Prostate gland (tissue), 2 donors: ENCODE data around the gene GRIP2. TPM values are rescaled to one million over a fixed set of nuclear protein-coding genes. Genes with fewer than 3 reads are reported as not detected.

Experiments used
- DNase-seq: peaks from one replicate; pipeline ENCODE4 v3.0.0-alpha.2; 2019; ENCODE audit warnings: low spot score
- H3K27ac ChIP-seq, 2 donors: fragments of 200-600 bp; sonication (generic); 2 replicates each; pipeline ENCODE4 v1.5.1; 2017 to 2019
- H3K27me3 ChIP-seq: fragments of 200-600 bp; sonication (generic); replicated peaks from 2 replicates; pipeline ENCODE4 v1.5.1; 2019; ENCODE audit not compliant: insufficient read depth
- H3K36me3 ChIP-seq, 2 donors: fragments of 200-600 bp; sonication (generic); 1 replicate in 1 of 2; 2 replicates in 1 of 2; pipeline versions ENCODE4 v1.5.1 to v1.8.1; 2017 to 2019
- H3K4me1 ChIP-seq: fragments of 200-600 bp; sonication (generic); replicated peaks from 2 replicates; pipeline ENCODE4 v1.5.1; 2019
- H3K4me3 ChIP-seq, 2 donors: fragments of 200-600 bp; sonication (generic); 2 replicates each; pipeline ENCODE4 v1.5.1; 2017 to 2019
- H3K9me3 ChIP-seq: fragments of 200-600 bp; sonication (generic); 2 replicates; pipeline ENCODE4 v1.5.1; 2017
- CTCF ChIP-seq, 4 experiments: fragments of 200-600 bp in 2 of 4; fragments of 450-650 bp in 2 of 4; sonication (generic) in 2 of 4; IDR thresholded peaks; 1 replicate in 3 of 4; 2 replicates in 1 of 4; pipeline ENCODE4 v1.5.1; 2016 to 2019; ENCODE audit warnings: antibody characterized with exemption in 4 of 4, mild to moderate bottlenecking in 2 of 4, moderate library complexity in 2 of 4
- POLR2A ChIP-seq: fragments of 450-650 bp; IDR thresholded peaks from one replicate; pipeline ENCODE4 v1.6.1; 2016; ENCODE audit warnings: antibody characterized with exemption, mild to moderate bottlenecking
- POLR2AphosphoS5 ChIP-seq: sonication (generic); formaldehyde crosslinking; IDR thresholded peaks from one replicate; pipeline ENCODE4 v1.6.1; 2017; ENCODE audit warnings: antibody characterized with exemption
- WGBS: methylation state at CpG from one replicate; pipeline ENCODE4 v1.1.5; 2018; 5-methylcytosine and 5-hydroxymethylcytosine counted together
- intact Hi-C: fragments of 100-400 bp; cut with DNase I; formaldehyde crosslinking; loops from one replicate; pipeline ENCODE4 v1.14.2; 2022
- total RNA-seq, 2 donors: library from RNA; depleted of rRNA; stranded (reverse); fragments of >200 nt; gene quantifications; one replicate each; pipeline ENCODE4 v1.1.0, GENCODE V29; 2016

GRIP2 gene
- total RNA-seq, 2 donors from 2014 or later = 0.27 to 0.62 TPM

- Histone ChIP-seq H3K27me3 (no peaks in the 10 kb centered on the region), H3K4me1 (no peaks in the 10 kb centered on the region), H3K4me3 (no peak overlapping the region), H3K27ac (no peak overlapping the region), H3K36me3 (no peaks in the 10 kb centered on the region), H3K9me3 (no peaks in the 10 kb centered on the region)
- intact Hi-C loops = no loop called here
- no peak for TF ChIP-seq POLR2AphosphoS5
- TF ChIP-seq POLR2A = no peak
- TF ChIP-seq CTCF (IDR thresholded peaks at IDR 0.05) = no peak
- no peak for DNase-seq
Observed at GRCh38 chr3:14502472-14502871, 37.7 kb downstream of the GRIP2 start.

- Histone ChIP-seq H3K9me3 (no peaks in the 10 kb centered on the region), H3K27me3 (no peaks in the 10 kb centered on the region), H3K4me1 (no peaks in the 10 kb centered on the region), H3K4me3 (no peak overlapping the region), H3K36me3 (no peaks in the 10 kb centered on the region), H3K27ac (no peak overlapping the region)
- intact Hi-C loops = no loop called here
- TF ChIP-seq CTCF (IDR thresholded peaks at IDR 0.05) (no peak), POLR2A (no peak), POLR2AphosphoS5 (no peak)
- 71% methylated on average over 10 of the region's 10 CpGs for WGBS
- DNase-seq = no peak
Observed at GRCh38 chr3:14497321-14497720, 42.8 kb downstream of the GRIP2 start.

- Histone ChIP-seq H3K4me1 (no peaks in the 10 kb centered on the region), H3K4me3 (no peak overlapping the region), H3K27me3 (no peaks in the 10 kb centered on the region), H3K27ac (no peak overlapping the region), H3K36me3 (no peaks in the 10 kb centered on the region), H3K9me3 (no peaks in the 10 kb centered on the region)
- TF ChIP-seq CTCF (IDR thresholded peaks at IDR 0.05) = no peak
- TF ChIP-seq POLR2AphosphoS5 = no peak
- no peak for TF ChIP-seq POLR2A
- no peak for DNase-seq
- whole genome bisulfite sequencing = 88% methylated on average over 9 of the region's 9 CpGs
- intact Hi-C loops = no loop called here
Observed at GRCh38 chr3:14496351-14496750, 43.8 kb downstream of the GRIP2 start.

GRCh38 chr3:14494973-14495300 lies 45.2 kb downstream of the GRIP2 start:
- DNase-seq = no peak
- TF ChIP-seq CTCF (IDR thresholded peaks at IDR 0.05) = no peak
- no peak for TF ChIP-seq POLR2A
- no peak for TF ChIP-seq POLR2AphosphoS5
- H3K36me3 ChIP-seq = no peaks in the 10 kb centered on the region
- H3K4me1 ChIP-seq = no peaks in the 10 kb centered on the region
- H3K27me3 ChIP-seq = no peaks in the 10 kb centered on the region
- no peak overlapping the region for H3K4me3 ChIP-seq
- intact Hi-C loops = no loop called here
- 87% methylated on average over 5 of the region's 5 CpGs for WGBS
- no peaks in the 10 kb centered on the region for H3K9me3 ChIP-seq
- H3K27ac ChIP-seq = no peak overlapping the region

- Histone ChIP-seq H3K36me3 (no peaks in the 10 kb centered on the region), H3K4me1 (no peaks in the 10 kb centered on the region), H3K4me3 (no peak overlapping the region), H3K9me3 (no peaks in the 10 kb centered on the region), H3K27me3 (no peaks in the 10 kb centered on the region), H3K27ac (no peak overlapping the region)
- DNase-seq = no peak
- WGBS = 93% methylated on average over 17 of the region's 17 CpGs
- intact Hi-C loops = no loop called here
- TF ChIP-seq POLR2AphosphoS5 (no peak), POLR2A (no peak), CTCF (IDR thresholded peaks at IDR 0.05) (no peak)
Observed at GRCh38 chr3:14494279-14494972, 45.7 kb downstream of the GRIP2 start.
